HS-5 (cell line): ENCODE measurements around the gene TBXAS1.

ENCODE experiments used
- DNase-seq: peaks from one replicate; pipeline ENCODE4 v3.0.0-alpha.2; 2012; ENCODE audit warnings: low read depth

Gene TBXAS1

GRCh38 chr7:140050100-140050499 is 221.0 kb downstream of the TBXAS1 start:
- no peak for DNase-seq

GRCh38 chr7:140051820-140052219 is 222.8 kb downstream of the TBXAS1 start:
- DNase-seq = no peak

GRCh38 chr7:140053812-140054539 is 224.9 kb downstream of the TBXAS1 start:
- DNase-seq = no peak

- DNase-seq = no peak
Observed at GRCh38 chr7:140054751-140055150, 225.7 kb downstream of the TBXAS1 start.

- DNase-seq = no peak
Observed at GRCh38 chr7:140055833-140056232, 226.8 kb downstream of the TBXAS1 start.

- DNase-seq = no peak
Observed at GRCh38 chr7:140056431-140057142, 227.5 kb downstream of the TBXAS1 start.

DNA sequence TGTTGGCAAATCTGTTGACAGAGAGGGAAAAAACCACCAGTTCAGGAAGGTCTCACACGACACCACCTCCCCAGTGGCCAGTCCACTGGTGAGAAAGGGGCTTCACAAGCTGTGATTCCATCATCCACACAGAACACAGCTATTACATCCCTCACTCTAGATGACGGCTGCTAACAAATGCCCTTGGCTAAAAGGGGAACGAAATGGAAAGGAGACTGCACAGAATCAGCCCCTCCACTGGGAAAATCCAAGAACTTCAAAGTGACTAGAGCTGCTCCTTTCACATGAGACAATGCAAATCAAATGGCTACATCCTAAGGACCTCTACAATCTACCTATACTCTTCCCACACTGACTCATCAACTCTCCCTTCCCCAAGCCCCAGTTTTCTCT is 228.1 kb downstream of the TBXAS1 start:
- no peak for DNase-seq

DNA sequence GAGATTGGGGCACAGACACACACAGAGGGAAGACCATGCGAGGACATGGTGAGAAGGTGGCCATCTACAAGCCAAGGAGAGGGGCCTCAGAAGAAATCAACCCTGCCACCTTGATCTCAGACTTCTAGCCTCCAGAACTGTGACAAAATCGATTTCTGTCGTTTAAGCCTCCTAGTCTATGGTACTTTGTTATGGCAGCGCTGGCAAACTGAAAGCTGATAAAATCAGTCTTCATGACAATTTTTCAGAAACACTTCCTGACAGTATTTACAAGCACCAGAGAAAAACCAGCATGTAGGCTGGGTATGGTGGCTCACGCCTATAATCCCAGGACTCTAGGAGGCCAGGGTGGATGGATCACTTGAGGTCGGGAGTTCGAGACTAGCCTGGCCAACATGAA is 229.5 kb downstream of the TBXAS1 start:
- no peak for DNase-seq

DNA sequence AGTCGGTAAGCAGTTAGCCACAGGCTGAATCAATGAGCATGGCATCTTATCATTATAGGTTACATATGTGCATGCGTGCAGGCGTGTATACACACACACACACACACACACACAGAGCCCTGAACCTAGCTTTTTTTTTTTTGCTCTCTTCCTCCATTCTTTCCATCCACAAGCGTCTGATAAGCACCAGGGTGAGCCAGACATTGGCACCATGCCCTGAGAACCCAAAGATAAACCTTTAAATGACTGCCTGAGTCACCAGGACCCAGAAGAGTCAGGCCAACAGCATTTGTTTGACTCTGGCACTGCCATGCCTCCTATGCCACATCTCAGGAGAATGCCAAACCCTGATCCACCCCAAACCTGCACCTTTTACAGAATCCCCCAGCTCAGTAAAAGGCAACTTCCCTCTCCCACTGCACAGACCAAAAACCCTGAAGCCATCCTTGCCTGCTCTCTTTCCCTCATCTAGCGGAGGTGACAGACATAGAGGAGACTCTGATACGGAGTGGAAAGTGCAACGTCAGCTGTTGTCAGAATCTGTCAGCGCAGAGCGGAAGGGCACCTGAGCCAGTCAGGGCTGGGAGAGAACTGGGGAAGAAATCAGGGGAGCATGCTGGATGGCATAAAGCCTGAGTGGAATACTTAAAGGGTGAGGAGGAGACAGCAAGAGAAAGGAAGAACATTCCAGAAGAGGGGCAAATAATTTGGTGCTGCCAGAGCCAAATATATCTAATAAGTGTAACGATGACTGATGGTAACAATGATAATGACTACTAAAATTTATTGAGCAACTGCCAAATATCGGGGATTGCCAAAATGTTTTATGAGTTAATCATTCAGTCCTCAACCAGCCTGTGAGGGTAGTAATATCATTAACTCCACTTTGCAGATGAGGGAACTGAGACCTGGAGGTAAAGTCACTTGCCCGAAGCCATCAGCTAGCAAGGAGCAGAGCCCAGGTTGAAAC is 230.5 kb downstream of the TBXAS1 start:
- DNase-seq = peak; percentile 81

- DNase-seq = no peak
Observed at GRCh38 chr7:140060243-140060630, 231.2 kb downstream of the TBXAS1 start.

DNA sequence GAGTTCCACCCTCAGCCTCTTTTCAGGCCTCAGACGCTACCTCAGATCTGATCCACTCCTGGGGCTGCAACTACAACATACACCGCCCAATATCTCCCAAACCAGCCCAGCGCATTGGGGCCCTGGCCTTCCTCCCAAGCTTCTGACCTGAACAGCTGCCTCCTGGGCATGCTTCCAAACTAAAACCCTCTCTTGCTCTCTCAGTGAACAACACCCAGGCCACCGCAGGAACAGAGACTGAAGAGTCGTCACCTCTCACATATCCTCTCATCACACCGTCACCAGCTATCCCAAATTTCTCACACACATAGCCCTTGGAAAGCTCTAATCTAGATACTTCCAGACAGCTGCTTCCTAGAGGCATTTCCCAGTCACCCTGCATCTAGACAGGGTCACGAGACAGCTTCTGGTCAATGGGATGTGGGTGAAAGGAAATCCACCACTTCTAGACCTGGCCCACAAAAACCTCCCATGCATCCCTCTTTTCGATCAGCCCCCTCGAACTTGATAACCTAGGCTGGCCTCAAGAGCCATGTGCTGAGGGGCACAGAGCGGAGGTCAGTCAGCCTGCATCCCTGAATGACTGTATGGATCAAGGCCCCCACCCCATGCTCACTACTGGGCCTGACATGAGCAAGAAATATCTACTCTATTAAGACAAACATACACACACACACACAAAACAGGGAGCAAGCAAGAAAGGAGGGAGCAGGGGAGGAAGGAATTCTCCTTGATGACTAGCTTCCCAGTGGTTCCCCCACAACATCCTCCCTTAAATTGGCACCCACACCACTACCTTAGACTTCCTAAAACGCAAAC is 231.9 kb downstream of the TBXAS1 start:
- no peak for DNase-seq

- DNase-seq = no peak
Observed at GRCh38 chr7:140061607-140061930, 232.5 kb downstream of the TBXAS1 start.

DNA sequence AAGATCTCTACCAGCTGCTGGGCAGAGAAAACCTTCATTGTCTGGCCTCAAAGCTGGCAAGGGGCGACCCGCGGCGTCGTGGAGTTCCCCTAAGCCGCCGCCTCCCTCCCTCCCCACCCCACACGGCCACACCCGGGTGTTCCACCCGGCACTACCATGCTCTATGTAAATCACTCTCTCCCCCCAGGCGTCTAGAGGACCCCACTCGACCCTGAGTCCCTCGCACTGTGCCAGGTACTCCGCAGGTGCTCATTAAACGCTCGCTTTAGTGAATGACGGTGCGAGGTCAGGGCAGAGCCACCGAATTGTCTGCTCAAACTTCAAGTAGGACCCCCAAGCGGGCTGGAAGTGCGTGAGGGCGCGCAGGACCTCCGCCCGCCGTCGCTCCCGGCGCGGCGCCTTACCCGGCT is 233.1 kb downstream of the TBXAS1 start:
- no peak for DNase-seq

DNA sequence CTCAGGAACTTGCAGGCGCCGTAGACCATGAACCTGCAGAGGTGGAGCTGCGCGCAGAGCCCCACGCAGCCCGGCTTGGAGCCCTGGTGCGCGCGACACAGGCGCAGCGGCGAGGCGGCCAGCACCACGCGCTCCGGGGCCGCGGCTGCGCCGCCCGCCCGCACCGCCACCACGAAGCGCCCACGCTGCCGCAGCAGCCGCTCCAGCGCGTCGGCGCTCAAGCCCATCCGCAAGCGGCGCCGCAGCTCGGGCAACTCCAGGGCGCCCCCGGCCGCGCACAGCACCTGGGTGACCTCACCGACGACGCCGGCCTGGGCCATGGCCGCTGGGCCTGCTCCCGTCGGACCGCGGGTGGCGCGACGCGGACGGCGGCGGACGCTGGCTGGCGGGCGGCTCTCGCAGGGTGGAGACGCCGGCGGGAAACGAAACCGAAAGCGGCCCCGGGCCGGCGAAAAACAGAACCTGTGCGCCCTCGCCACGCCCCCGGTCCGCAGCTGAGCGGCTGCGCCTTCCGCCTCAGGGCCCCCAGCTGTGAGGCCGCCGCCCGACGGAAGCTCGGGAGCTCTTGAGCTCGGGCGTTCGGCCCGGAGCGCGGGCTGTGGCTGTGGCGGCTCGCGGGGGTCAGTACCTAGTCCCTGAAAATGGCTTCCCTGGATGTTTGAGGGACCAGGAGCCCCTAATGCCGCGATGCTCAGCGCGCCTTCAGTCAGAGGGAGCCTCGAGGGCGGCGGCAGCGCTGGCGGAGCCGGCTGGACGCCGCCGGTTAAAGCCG is 233.7 kb downstream of the TBXAS1 start, which contains the start of gene PARP12:
Gene PARP12 (minus strand): TSS at position 424 of the 772 bp plus-strand sequence. CDS start 104 bp downstream, at position 320.
- DNase-seq = peak; percentile 33

DNA sequence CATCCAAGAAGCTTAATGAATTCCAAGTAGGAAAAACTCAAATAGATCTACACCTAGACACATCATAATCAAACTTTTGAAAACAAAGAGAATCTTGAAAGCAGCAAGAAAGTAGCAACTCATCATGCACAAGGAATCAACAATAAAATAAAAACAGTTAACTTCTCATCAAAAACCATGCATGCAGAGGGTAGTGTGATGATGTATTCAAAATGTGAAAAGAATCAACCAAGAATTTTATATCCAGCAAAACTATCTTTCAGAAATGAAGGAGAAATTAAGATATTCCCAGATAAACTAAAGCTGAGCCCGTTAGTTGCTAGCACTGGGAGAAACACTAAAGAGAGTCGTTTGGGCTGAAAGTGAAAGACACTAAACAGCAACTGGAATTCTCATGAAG is 238.0 kb downstream of the TBXAS1 start:
- no peak for DNase-seq

DNA sequence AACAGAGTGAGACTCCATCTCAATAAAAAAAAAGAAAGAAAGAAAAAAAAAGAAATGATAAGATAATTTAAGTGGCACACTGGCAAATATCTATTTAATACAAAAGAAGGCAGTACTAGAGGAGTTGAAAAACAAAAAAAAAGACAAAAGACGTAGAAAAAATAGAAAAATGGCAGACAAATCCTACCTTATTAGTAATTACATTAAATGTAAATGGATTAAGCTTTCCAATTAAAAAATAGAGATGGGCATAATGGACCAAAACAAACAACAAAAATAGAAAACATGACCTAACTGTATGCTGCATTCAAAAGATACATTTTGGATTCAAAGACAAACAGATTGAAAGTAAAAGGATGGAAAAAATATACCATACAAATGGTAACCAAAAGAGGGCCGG is 239.0 kb downstream of the TBXAS1 start:
- DNase-seq = no peak

- no peak for DNase-seq
Observed at GRCh38 chr7:140069298-140069949, 240.4 kb downstream of the TBXAS1 start.
